Measurements from ENCODE around the gene AMN. TPM values are rescaled to one million over a fixed set of nuclear protein-coding genes. Genes with fewer than 3 reads are reported as not detected.

The AMN gene
- total and polyA plus RNA-seq, 2 donors (not counting 1 experiment from before 2014, with no cell fraction given): 11.5 to 15.0 TPM

DNA sequence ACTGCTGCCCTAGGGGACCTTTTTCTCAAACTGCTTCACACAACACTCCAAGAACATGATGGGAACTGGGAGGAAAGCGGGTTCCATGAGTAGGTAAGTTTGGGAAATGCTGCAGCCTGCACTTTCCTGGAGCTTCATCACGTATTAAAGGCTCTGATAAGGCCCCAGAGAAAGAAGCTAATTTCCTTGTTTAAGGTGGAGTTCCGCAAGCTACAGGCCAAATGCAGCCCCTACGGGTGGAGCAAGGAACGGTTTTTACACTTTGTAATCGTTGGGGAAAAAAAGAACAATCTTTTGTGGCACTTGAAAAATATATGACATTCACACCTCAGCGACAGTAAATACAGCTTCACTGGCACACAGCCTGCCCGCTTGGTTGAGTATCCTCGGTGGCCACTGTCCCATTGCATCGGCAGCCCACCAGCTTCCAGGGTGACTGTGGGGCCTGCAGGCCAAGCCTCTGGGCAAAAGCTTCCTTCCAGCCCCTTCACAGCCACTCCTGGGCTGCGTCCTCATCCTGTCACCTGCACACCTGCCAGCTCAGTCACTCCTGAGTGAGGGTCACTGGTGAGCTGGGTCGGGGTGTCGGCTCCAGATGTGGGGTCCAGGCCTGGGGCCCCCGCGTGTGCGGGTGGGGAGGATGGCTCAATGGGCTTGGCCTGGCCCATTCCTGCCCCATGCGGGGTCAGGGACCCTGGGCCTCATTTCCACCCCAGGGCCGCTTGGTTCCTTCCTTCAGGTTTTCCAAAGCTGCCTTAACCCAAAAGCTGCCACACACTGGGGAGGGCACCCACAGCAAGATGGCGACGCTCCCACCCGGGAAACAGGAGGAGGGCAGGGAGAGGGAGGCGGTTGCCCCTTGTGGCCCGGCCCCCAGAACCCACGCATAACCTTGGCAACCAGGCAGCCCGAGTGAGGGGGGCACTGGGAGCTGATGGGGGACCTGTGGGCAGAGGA is 2.4 kb downstream of the AMN start:
- Histone ChIP-seq H3K36me3 (replicated peaks in 1 of 2; ENCODE audit: control extremely low read depth in 1 of 2, control insufficient read depth in 1 of 2, extremely low read depth in 1 of 2, insufficient read depth in 2 of 2, low read length in 1 of 2) (no peaks in the 10 kb centered on the region), H3K27me3 (replicated peaks in 1 of 4; ENCODE audit: control extremely low read depth in 1 of 4, control insufficient read depth in 3 of 4, insufficient read depth in 4 of 4, low read length in 3 of 4) (peaks cover 0 to 47% (median 16%) of the 10 kb centered on the region in 4 experiments), H4K20me1 (ENCODE audit: control insufficient read depth, insufficient read depth, low read length, poor library complexity, severe bottlenecking) (peaks cover 6% of the 10 kb centered on the region), H3K4me3 (ENCODE audit: control extremely low read depth in 1 of 5, extremely low read depth in 1 of 5, insufficient read depth in 1 of 5, low read depth in 2 of 5, low read length in 4 of 5) (no peak overlapping the region), H3K9ac (ENCODE audit: low read length) (no peak overlapping the region), H3K9me3 (ENCODE audit: control extremely low read depth in 1 of 3, control insufficient read depth in 2 of 3, insufficient read depth in 1 of 3, low read length in 2 of 3) (peaks cover 0 to 31% (median 0%) of the 10 kb centered on the region in 3 donors), H3K4me2 (replicated peaks; ENCODE audit: low read depth, low read length, poor library complexity, severe bottlenecking) (no peak overlapping the region), H3K79me2 (ENCODE audit: control insufficient read depth, insufficient read depth, low read length) (no peaks in the 10 kb centered on the region), H3K4me1 (ENCODE audit: control insufficient read depth in 2 of 2, insufficient read depth in 2 of 2, low read length in 2 of 2) (peaks cover 46 to 48% of the 10 kb centered on the region in 2 donors), H2AFZ (ENCODE audit: insufficient read depth, low read depth, low read length, poor library complexity, severe bottlenecking) (no peak overlapping the region), H3K27ac (ENCODE audit: low read length in 2 of 2) (no peak overlapping the region)
- POLR2A ChIA-PET: no interaction called here
- intact Hi-C loops (cut with micrococcal nuclease): loop anchor here (10.0 kb wide), 1 partner anchor 130 kb away; the partner anchor contains the start of gene CDC42BPB
- TF ChIP-seq, protein P1, sequence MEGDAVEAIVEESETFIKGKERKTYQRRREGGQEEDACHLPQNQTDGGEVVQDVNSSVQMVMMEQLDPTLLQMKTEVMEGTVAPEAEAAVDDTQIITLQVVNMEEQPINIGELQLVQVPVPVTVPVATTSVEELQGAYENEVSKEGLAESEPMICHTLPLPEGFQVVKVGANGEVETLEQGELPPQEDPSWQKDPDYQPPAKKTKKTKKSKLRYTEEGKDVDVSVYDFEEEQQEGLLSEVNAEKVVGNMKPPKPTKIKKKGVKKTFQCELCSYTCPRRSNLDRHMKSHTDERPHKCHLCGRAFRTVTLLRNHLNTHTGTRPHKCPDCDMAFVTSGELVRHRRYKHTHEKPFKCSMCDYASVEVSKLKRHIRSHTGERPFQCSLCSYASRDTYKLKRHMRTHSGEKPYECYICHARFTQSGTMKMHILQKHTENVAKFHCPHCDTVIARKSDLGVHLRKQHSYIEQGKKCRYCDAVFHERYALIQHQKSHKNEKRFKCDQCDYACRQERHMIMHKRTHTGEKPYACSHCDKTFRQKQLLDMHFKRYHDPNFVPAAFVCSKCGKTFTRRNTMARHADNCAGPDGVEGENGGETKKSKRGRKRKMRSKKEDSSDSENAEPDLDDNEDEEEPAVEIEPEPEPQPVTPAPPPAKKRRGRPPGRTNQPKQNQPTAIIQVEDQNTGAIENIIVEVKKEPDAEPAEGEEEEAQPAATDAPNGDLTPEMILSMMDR (IDR thresholded peaks at IDR 0.05): no peak
- TF ChIP-seq EZH2 (IDR thresholded peaks at IDR 0.05; ENCODE audit: borderline replicate concordance, insufficient read depth, low read depth, low read length, poor library complexity, severe bottlenecking): no peak
- no peaks in the 10 kb centered on the region for H3K9me3 Mint-ChIP-seq (ENCODE audit: insufficient read depth)
- peak overlapping the region; percentile 32 for H3K4me3 Mint-ChIP-seq
- CTCF ChIA-PET: interaction anchor here (1.4 kb wide), 1 partner anchor 230 kb away, joined by 4 read pairs; no protein-coding TSS in a partner anchor
- H3K27ac Mint-ChIP-seq: no peak overlapping the region
- DNase-seq (no peak), ATAC-seq (ENCODE audit: low read depth) (no peak)
- H3K4me1 Mint-ChIP-seq: peaks cover 36% of the 10 kb centered on the region
- 95% methylated on average over 20 of the region's 25 CpGs for WGBS (ENCODE audit: insufficient coverage)
- peaks cover 14% of the 10 kb centered on the region for H3K27me3 Mint-ChIP-seq

DNA sequence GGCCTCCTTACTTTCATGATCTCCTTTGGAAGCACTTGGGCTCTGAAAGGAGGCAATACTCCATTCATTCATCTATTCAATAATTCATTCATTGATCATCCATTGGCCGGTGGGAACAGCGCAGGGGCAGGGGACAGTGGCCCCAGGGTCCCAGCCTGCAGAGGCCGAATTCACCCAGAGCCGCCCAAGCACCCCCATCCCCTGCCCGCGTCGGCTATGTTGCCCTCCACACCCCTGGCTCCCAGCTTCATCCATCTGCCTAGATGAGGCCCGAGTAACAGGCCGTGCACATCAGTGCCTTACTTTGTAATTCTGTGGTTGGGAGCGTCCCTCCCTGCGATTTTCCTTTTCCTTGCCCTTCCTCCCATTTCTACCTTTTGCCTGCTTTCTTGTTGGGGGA is 3.2 kb downstream of the AMN start:
- Mint-ChIP-seq H3K4me1 (peaks cover 36% of the 10 kb centered on the region), H3K9me3 (ENCODE audit: insufficient read depth) (no peaks in the 10 kb centered on the region), H3K4me3 (no peak overlapping the region), H3K27ac (no peak overlapping the region), H3K27me3 (peaks cover 14% of the 10 kb centered on the region)
- ChIA-PET CTCF (interaction anchor here (1.4 kb wide), 1 partner anchor 231 kb away, joined by 4 read pairs; no protein-coding TSS in a partner anchor), POLR2A (no interaction called here)
- Histone ChIP-seq H3K9ac (ENCODE audit: low read length) (no peak overlapping the region), H3K27me3 (replicated peaks in 1 of 4; ENCODE audit: control extremely low read depth in 1 of 4, control insufficient read depth in 3 of 4, insufficient read depth in 4 of 4, low read length in 3 of 4) (peaks cover 0 to 49% (median 17%) of the 10 kb centered on the region in 4 experiments), H3K79me2 (ENCODE audit: control insufficient read depth, insufficient read depth, low read length) (no peaks in the 10 kb centered on the region), H3K27ac (ENCODE audit: low read length in 2 of 2) (no peak overlapping the region), H2AFZ (ENCODE audit: insufficient read depth, low read depth, low read length, poor library complexity, severe bottlenecking) (no peak overlapping the region), H3K36me3 (replicated peaks in 1 of 2; ENCODE audit: control extremely low read depth in 1 of 2, control insufficient read depth in 1 of 2, extremely low read depth in 1 of 2, insufficient read depth in 2 of 2, low read length in 1 of 2) (no peaks in the 10 kb centered on the region), H3K9me3 (ENCODE audit: control extremely low read depth in 1 of 3, control insufficient read depth in 2 of 3, insufficient read depth in 1 of 3, low read length in 2 of 3) (peaks cover 0 to 27% (median 0%) of the 10 kb centered on the region in 3 donors), H4K20me1 (ENCODE audit: control insufficient read depth, insufficient read depth, low read length, poor library complexity, severe bottlenecking) (peaks cover 9% of the 10 kb centered on the region), H3K4me3 (ENCODE audit: control extremely low read depth in 1 of 5, extremely low read depth in 1 of 5, insufficient read depth in 1 of 5, low read depth in 2 of 5, low read length in 4 of 5) (no peak overlapping the region), H3K4me1 (ENCODE audit: control insufficient read depth in 2 of 2, insufficient read depth in 2 of 2, low read length in 2 of 2) (peaks cover 51 to 52% of the 10 kb centered on the region in 2 donors), H3K4me2 (replicated peaks; ENCODE audit: low read depth, low read length, poor library complexity, severe bottlenecking) (no peak overlapping the region)
- TF ChIP-seq, protein P1 (IDR thresholded peaks at IDR 0.05): no peak
- no peak for TF ChIP-seq EZH2 (IDR thresholded peaks at IDR 0.05; ENCODE audit: borderline replicate concordance, insufficient read depth, low read depth, low read length, poor library complexity, severe bottlenecking)
- ATAC-seq (ENCODE audit: low read depth): no peak
- intact Hi-C loops (cut with micrococcal nuclease): loop anchor here (10.0 kb wide), 1 partner anchor 129 kb away; the partner anchor contains the start of gene CDC42BPB
- DNase-seq: no peak
- WGBS (ENCODE audit: insufficient coverage): 100% methylated on average over 7 of the region's 11 CpGs
